ENCODE results near the gene PYM1.
A peak's percentile ranks its signal among the peaks of the same experiment; 100 is the strongest.

The PYM1 gene

DNA sequence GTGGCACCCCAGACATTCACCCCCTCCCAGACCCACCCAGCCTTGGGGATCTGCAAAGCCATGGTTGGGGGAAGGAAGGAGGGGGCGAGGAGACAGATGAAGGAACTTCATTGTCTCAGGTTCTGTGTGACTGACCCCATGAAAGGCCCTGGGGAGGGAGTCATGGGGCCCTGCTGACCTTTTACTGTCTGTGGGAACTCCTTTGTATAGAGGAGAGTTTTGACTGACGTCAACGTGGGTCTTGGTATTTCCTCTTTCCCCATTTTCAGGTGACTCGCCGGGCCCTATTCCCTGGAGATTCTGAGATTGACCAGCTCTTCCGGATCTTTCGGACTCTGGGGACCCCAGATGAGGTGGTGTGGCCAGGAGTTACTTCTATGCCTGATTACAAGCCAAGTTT is 43.1 kb upstream of the PYM1 start:
- peak; percentile 60 to 90 for DNase-seq (ENCODE audit: low read depth in 2 of 2)
- TF ChIP-seq, protein P1, sequence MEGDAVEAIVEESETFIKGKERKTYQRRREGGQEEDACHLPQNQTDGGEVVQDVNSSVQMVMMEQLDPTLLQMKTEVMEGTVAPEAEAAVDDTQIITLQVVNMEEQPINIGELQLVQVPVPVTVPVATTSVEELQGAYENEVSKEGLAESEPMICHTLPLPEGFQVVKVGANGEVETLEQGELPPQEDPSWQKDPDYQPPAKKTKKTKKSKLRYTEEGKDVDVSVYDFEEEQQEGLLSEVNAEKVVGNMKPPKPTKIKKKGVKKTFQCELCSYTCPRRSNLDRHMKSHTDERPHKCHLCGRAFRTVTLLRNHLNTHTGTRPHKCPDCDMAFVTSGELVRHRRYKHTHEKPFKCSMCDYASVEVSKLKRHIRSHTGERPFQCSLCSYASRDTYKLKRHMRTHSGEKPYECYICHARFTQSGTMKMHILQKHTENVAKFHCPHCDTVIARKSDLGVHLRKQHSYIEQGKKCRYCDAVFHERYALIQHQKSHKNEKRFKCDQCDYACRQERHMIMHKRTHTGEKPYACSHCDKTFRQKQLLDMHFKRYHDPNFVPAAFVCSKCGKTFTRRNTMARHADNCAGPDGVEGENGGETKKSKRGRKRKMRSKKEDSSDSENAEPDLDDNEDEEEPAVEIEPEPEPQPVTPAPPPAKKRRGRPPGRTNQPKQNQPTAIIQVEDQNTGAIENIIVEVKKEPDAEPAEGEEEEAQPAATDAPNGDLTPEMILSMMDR (IDR thresholded peaks at IDR 0.05; ENCODE audit: low read depth, low read length) = no peak

DNA sequence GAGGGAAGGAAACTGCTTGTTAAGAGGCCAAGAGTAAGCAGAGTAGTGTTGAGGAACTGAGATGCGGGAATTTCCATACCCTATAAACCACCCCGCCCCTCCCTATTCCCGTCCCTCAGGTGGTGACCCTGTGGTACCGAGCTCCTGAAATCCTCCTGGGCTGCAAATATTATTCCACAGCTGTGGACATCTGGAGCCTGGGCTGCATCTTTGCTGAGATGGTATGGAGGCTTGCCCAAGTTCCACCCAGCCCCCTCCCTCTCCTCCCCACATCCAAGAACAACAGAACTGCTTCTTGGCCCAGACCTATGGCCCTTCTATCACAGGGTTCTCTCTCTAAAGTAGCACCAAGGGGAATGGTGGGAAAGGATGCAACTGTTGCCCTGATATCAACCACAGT is 41.7 kb upstream of the PYM1 start:
- no peak overlapping the region for H3K4me3 ChIP-seq (replicated peaks in 1 of 2; ENCODE audit: low read depth in 2 of 2, low read length in 2 of 2)
- TF ChIP-seq, protein P1 (IDR thresholded peaks at IDR 0.05; ENCODE audit: low read depth, low read length) = no peak
- no peak for DNase-seq (ENCODE audit: low read depth in 2 of 2)

More for the DNA sequence above, 43.1 kb upstream of the PYM1 start:
- H3K4me3 ChIP-seq (replicated peaks in 1 of 2; ENCODE audit: low read depth in 2 of 2, low read length in 2 of 2) = no peak overlapping the region

DNA sequence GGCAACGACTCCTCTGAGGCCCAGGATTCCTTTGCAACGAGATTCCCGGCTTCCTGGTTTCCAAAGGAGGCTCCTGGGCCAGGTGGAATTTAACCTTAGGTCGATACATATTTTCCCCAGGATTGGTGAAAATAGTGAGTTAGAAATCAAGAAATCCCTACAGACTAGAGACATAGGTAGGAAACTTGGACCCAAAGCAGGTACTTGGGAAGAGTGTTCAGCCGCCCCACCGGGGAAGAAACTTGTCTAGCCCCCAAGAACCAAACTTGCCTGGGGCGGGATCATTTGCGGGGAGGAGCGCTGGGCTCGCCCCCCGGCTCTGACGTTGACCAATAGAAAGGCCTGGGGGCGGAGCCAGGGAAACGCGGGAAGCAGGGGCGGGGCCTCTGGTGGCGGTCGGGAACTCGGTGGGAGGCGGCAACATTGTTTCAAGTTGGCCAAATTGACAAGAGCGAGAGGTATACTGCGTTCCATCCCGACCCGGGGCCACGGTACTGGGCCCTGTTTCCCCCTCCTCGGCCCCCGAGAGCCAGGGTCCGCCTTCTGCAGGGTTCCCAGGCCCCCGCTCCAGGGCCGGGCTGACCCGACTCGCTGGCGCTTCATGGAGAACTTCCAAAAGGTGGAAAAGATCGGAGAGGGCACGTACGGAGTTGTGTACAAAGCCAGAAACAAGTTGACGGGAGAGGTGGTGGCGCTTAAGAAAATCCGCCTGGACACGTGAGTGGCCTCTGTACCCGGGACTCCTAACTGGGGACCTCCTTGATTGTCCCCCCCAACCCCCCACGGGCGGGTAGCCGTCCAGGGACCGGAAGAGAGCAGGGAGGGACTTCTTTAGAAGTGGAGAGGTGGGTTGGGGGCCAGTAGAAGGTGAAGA is 39.0 kb upstream of the PYM1 start, which contains the start of gene CDK2:
CDK2 (plus strand) TSS at position 423 of the 874 bp plus-strand sequence; CDS start at position 602, 179 bp downstream.
- DNase-seq (ENCODE audit: low read depth in 2 of 2) = peak; percentile 78 to 79
- peak within 1 kb of the TSS; percentile 89 to 94 for H3K4me3 ChIP-seq (replicated peaks in 1 of 2; ENCODE audit: low read depth in 2 of 2, low read length in 2 of 2)
- TF ChIP-seq, protein P1 (IDR thresholded peaks at IDR 0.05; ENCODE audit: low read depth, low read length) = no peak

DNA sequence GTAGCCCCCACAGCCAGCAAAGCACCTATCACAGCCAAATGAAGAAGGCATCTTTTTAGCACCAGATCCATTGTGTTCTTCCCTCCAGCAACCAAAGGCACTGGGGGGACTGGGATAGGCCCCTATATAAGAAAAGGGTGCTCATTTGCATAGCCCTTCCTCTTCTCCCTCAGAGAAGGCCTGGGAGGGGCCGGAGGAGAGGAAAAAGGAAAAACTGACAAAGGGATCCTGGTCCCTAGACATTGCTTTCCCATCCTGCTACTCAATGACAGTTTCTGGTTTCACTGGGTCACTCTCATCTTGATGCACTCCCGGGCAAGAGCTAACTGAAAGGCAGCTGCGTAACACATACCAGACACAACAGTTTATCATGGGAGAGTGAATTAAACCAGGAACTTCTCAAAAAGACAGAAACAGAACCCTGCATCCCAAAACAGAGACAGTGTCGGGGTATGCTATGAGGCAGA is 38.3 kb upstream of the PYM1 start, which contains the start of gene PMEL:
PMEL (minus strand) TSS at position 102 of the 467 bp plus-strand sequence; CDS start at position 71, 31 bp downstream.
- DNase-seq (ENCODE audit: low read depth in 2 of 2) = no peak
- TF ChIP-seq, protein P1 (IDR thresholded peaks at IDR 0.05; ENCODE audit: low read depth, low read length) = no peak

DNA sequence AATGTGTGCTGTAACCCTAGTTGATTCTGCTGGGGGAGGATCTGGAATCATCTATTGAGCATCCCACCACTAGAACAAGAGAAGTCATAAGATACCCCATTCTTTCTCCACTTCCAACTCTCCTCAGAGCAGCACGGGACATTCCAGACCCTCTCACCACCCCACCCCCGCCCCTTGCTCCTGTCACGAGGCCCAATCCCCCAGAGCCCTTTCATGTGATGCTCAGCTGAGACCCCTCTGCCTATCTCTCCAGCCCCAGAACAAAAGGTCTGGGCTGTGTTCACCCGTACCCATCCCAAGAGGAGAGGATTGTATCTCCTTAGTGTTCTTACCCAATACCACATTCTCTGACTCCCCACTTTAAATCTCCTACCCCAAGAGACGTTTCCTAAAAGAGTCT is 37.5 kb upstream of the PYM1 start:
- no peak for DNase-seq (ENCODE audit: low read depth in 2 of 2)
- TF ChIP-seq, protein P1 (IDR thresholded peaks at IDR 0.05; ENCODE audit: low read depth, low read length) = no peak

More for the DNA sequence above, 38.3 kb upstream of the PYM1 start, which contains the start of gene PMEL:
- H3K4me3 ChIP-seq (replicated peaks in 1 of 2; ENCODE audit: low read depth in 2 of 2, low read length in 2 of 2) = peak within 1 kb of the TSS; percentile 89 to 94

DNA sequence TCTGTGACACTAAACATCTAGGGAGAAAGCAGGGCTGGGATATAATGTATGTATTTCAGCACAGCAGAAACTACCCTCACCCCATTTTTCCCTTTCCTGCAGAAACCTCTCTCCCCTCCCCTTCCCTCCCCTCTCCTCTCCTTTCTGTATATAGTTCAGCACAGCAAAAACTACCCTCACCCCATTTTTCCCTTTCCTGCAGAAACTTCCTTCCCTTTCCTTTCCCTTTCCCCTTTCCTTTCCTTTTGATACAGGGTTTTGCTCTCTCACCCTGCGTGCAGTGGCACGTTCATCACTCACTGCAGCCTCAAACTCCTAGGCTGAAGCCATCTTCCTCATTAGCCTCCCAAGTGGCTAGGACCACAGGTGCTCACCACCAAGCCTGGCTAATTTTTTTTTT is 36.1 kb upstream of the PYM1 start:
- TF ChIP-seq, protein P1 (IDR thresholded peaks at IDR 0.05; ENCODE audit: low read depth, low read length) = no peak
- DNase-seq (ENCODE audit: low read depth in 2 of 2) = no peak
- no peak overlapping the region for H3K4me3 ChIP-seq (replicated peaks in 1 of 2; ENCODE audit: low read depth in 2 of 2, low read length in 2 of 2)

More for the DNA sequence above, 37.5 kb upstream of the PYM1 start:
- H3K4me3 ChIP-seq (replicated peaks in 1 of 2; ENCODE audit: low read depth in 2 of 2, low read length in 2 of 2) = no peak overlapping the region
